ENCODE measurements around the gene P4HA2. TPM values are rescaled to one million over a fixed set of nuclear protein-coding genes. Genes with fewer than 3 reads are reported as not detected.

The P4HA2 gene
- total and polyA plus RNA-seq, 2 donors (not counting 1 experiment from before 2014, with no cell fraction given): 184 to 553 TPM

DNA sequence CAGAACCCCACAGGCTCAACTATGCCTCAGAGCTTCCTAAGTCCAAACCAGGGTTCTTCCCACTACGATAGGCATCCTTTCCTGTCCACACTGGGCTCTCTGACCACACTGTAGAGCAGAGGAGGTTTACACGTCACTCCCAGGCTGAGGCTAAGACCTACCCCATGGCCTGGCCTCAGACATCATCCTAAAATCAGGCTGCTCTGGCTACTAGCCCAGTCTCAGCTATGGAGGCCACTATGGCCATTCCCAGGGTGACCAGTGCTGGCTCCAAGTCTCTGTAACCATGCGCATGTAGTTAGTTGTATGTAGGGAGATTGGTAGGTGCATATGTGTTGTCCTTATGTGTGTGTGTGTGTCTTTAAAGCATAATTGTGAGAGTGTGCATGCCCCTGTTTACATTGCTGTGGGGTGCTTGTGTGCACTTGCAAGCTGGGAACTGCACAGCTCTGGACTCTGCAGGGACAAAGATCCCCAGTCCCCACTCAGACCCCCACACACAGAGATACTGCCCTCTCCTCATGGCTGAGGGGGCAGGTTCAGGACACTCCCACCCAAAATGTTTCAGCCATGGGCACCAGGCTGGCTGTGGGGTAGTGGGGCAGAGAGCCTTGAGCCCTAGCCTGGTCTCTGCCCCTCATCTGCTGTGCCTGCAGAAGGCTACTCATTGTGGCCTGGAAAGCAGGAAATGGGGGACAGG is 42.1 kb upstream of the P4HA2 start:
- H4K20me1 ChIP-seq (ENCODE audit: control insufficient read depth, extremely low read depth, insufficient read depth, low read length): no peaks in the 10 kb centered on the region
- no peak overlapping the region for H2AFZ ChIP-seq (ENCODE audit: low read length)
- peaks cover 26% of the 10 kb centered on the region for H3K36me3 ChIP-seq (ENCODE audit: control insufficient read depth, insufficient read depth, low read length)
- DNase-seq (ENCODE audit: low read depth in 2 of 2): peak in 1 of 2 donors; percentile 28
- H3K4me2 ChIP-seq (ENCODE audit: extremely low read depth, insufficient read depth, low read length): peak overlapping the region; percentile 59
- H3K27ac ChIP-seq (ENCODE audit: insufficient read depth, low read length): peak overlapping the region; percentile 79
- no peaks in the 10 kb centered on the region for H3K9me3 ChIP-seq (ENCODE audit: control insufficient read depth, insufficient read depth, low read depth, low read length)
- no peak overlapping the region for H3K4me3 ChIP-seq (replicated peaks in 1 of 4; ENCODE audit: control extremely low read depth in 1 of 4, insufficient read depth in 1 of 4, low read depth in 3 of 4, low read length in 4 of 4)
- no peaks in the 10 kb centered on the region for H3K79me2 ChIP-seq (ENCODE audit: control insufficient read depth, insufficient read depth, low read length)
- no peak for TF ChIP-seq CTCF (conservative IDR thresholded peaks at IDR 0.05 in 1 of 2, IDR thresholded peaks at IDR 0.05 in 1 of 2; ENCODE audit: low read depth in 1 of 2, low read length in 2 of 2)
- no peak for TF ChIP-seq EZH2 (IDR thresholded peaks at IDR 0.05; ENCODE audit: low read length, missing control alignments)
- H3K4me1 ChIP-seq (ENCODE audit: control insufficient read depth, extremely low read depth, insufficient read depth, low read length): peaks cover 30% of the 10 kb centered on the region
- no peak overlapping the region for H3K9ac ChIP-seq (ENCODE audit: insufficient read depth, low read length)
- no peaks in the 10 kb centered on the region for H3K27me3 ChIP-seq (ENCODE audit: control insufficient read depth, insufficient read depth, low read length)

- no peak for TF ChIP-seq EZH2 (IDR thresholded peaks at IDR 0.05; ENCODE audit: low read length, missing control alignments)
- TF ChIP-seq CTCF (conservative IDR thresholded peaks at IDR 0.05 in 1 of 2, IDR thresholded peaks at IDR 0.05 in 1 of 2; ENCODE audit: low read depth in 1 of 2, low read length in 2 of 2): no peak
- H3K27me3 ChIP-seq (ENCODE audit: control insufficient read depth, insufficient read depth, low read length): no peaks in the 10 kb centered on the region
- H3K79me2 ChIP-seq (ENCODE audit: control insufficient read depth, insufficient read depth, low read length): no peaks in the 10 kb centered on the region
- H3K4me2 ChIP-seq (ENCODE audit: extremely low read depth, insufficient read depth, low read length): peak overlapping the region; percentile 37
- H3K36me3 ChIP-seq (ENCODE audit: control insufficient read depth, insufficient read depth, low read length): peaks cover 26% of the 10 kb centered on the region
- DNase-seq (ENCODE audit: low read depth in 2 of 2): peak; percentile 53 to 61
- H3K4me3 ChIP-seq (replicated peaks in 1 of 4; ENCODE audit: control extremely low read depth in 1 of 4, insufficient read depth in 1 of 4, low read depth in 3 of 4, low read length in 4 of 4): no peak overlapping the region
- no peaks in the 10 kb centered on the region for H4K20me1 ChIP-seq (ENCODE audit: control insufficient read depth, extremely low read depth, insufficient read depth, low read length)
- no peaks in the 10 kb centered on the region for H3K9me3 ChIP-seq (ENCODE audit: control insufficient read depth, insufficient read depth, low read depth, low read length)
- H2AFZ ChIP-seq (ENCODE audit: low read length): no peak overlapping the region
- peaks cover 38% of the 10 kb centered on the region for H3K4me1 ChIP-seq (ENCODE audit: control insufficient read depth, extremely low read depth, insufficient read depth, low read length)
- H3K9ac ChIP-seq (ENCODE audit: insufficient read depth, low read length): no peak overlapping the region
- H3K27ac ChIP-seq (ENCODE audit: insufficient read depth, low read length): peak overlapping the region; percentile 79
These were observed 41.3 kb upstream of the P4HA2 start for GRCh38 chr5:132268769-132269551.

DNA sequence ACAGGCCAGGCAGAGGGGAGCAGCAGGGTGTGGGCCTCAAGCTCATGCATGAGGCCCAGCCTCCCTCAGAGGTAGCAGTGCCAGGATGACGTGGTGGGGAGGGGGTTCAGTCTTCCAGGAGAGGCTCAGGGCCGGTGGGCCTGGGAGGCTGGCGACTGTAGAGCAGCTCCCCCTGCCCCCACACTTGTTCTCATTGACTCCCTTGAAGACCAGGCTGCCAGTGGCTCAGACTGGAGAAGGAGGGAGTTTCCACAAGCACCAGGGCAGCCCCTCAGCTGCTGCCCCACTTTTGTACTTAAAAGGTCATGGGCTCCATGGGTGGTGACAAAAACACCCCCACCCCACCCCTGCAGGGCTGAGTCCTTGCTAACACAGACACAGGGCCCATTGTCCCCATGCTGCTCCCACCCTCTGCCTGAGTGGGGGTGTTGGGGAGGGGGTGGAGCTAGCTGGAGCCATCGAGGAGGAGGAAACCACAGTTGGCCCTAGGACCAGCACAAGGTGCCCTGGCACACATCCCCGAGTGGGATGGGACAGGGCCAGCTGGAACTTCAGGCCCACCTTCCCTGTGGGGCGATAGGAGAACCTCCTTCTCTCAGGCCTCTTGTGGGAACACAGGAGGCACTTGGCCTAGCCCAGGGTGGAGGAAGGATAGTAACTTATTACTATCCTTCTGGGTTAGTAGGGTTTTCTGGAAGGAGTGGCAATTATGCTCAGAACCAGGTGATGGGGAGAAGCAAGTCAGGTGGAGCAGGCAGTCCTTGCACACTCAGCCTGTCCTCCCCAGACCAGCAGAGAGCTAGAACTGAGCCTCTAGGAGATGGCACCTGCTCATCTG is 40.5 kb upstream of the P4HA2 start:
- TF ChIP-seq CTCF (conservative IDR thresholded peaks at IDR 0.05 in 1 of 2, IDR thresholded peaks at IDR 0.05 in 1 of 2; ENCODE audit: low read depth in 1 of 2, low read length in 2 of 2) (no peak), EZH2 (IDR thresholded peaks at IDR 0.05; ENCODE audit: low read length, missing control alignments) (no peak)
- Histone ChIP-seq H3K36me3 (ENCODE audit: control insufficient read depth, insufficient read depth, low read length) (peaks cover 26% of the 10 kb centered on the region), H3K4me3 (replicated peaks in 1 of 4; ENCODE audit: control extremely low read depth in 1 of 4, insufficient read depth in 1 of 4, low read depth in 3 of 4, low read length in 4 of 4) (no peak overlapping the region), H3K4me1 (ENCODE audit: control insufficient read depth, extremely low read depth, insufficient read depth, low read length) (peaks cover 46% of the 10 kb centered on the region), H3K27ac (ENCODE audit: insufficient read depth, low read length) (no peak overlapping the region), H3K9me3 (ENCODE audit: control insufficient read depth, insufficient read depth, low read depth, low read length) (no peaks in the 10 kb centered on the region), H3K27me3 (ENCODE audit: control insufficient read depth, insufficient read depth, low read length) (no peaks in the 10 kb centered on the region), H3K4me2 (ENCODE audit: extremely low read depth, insufficient read depth, low read length) (no peak overlapping the region), H4K20me1 (ENCODE audit: control insufficient read depth, extremely low read depth, insufficient read depth, low read length) (no peaks in the 10 kb centered on the region), H3K79me2 (ENCODE audit: control insufficient read depth, insufficient read depth, low read length) (no peaks in the 10 kb centered on the region), H2AFZ (ENCODE audit: low read length) (no peak overlapping the region), H3K9ac (ENCODE audit: insufficient read depth, low read length) (no peak overlapping the region)
- no peak for DNase-seq (ENCODE audit: low read depth in 2 of 2)

Data from fibroblast of lung (primary cell).